Measurements from ENCODE around the gene BTRC.

DNA sequence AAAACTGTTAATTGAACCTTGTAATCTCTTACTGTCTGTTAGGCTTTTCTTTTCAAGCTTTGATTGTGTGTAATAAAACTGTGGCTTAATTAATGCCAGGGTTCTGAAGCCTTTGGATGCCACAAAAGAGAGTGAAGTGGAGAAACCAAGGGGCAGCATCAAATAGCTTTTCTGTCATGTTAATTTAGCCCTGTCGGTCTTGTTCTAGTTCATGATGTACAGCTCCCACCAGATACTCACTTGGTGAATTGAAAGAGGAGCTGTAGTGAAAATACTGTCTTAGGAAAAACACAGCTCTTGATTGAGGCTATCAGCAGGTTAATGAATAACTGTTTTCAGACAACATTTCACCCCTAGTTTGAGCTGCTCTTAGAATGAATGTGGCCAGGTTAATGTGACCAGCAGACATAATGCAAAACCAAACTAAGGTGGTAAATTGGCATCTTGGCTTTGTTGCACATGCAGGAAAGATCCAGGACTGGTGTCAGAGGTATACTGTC lies 139.9 kb downstream of the BTRC start:
- TF ChIP-seq POLR2A (IDR thresholded peaks at IDR 0.05) (no peak), POLR2AphosphoS5 (IDR thresholded peaks at IDR 0.05) (no peak)

All from prostate gland (tissue), 1 donor.